Spinal cord (tissue), 10 donors: Measurements from ENCODE around the gene KCNQ1. TPM values are rescaled to one million over a fixed set of nuclear protein-coding genes. Genes with fewer than 3 reads are reported as not detected.

Source experiments
- DNase-seq, 6 donors: peaks; one replicate each; pipeline versions ENCODE4 v3.0.0 to v3.0.0-alpha.2; 2013 to 2015; ENCODE audit warnings: low spot score in 6 of 6, low read depth in 4 of 6
- H3K27ac ChIP-seq: one replicate; pipeline ENCODE4 v1.5.1; 2013; ENCODE audit warnings: low read depth, low read length, control low read depth
- H3K27me3 ChIP-seq: one replicate; pipeline ENCODE4 v1.6.1; 2013; ENCODE audit warnings: low read length; ENCODE audit not compliant: control insufficient read depth, insufficient read depth
- H3K36me3 ChIP-seq: one replicate; pipeline ENCODE4 v1.6.1; 2013; ENCODE audit warnings: low read length; ENCODE audit not compliant: control insufficient read depth, insufficient read depth
- H3K4me1 ChIP-seq: one replicate; pipeline ENCODE4 v1.6.1; 2013; ENCODE audit warnings: low read length; ENCODE audit not compliant: control insufficient read depth, insufficient read depth
- H3K4me3 ChIP-seq: one replicate; pipeline ENCODE4 v1.5.1; 2013; ENCODE audit warnings: low read depth, low read length, control low read depth
- H3K9me3 ChIP-seq: one replicate; pipeline ENCODE4 v1.6.1; 2013; ENCODE audit warnings: low read length; ENCODE audit not compliant: control insufficient read depth, insufficient read depth
- WGBS: methylation state at CpG from one replicate; pipeline ENCODE4 v1.1.5; 2013; ENCODE audit warnings: missing lambda C conversion rate; ENCODE audit not compliant: insufficient coverage; 5-methylcytosine and 5-hydroxymethylcytosine counted together
- polyA plus RNA-seq, 2 donors: library from polyadenylated mRNA; unstranded; fragments of 120-200 nt; gene quantifications; one replicate each; pipeline ENCODE4 v1.2.1, GENCODE V29; 2013; ENCODE audit not compliant: insufficient read length in 2 of 2
- total RNA-seq, 2 donors: library from RNA; depleted of rRNA in 1 of 2; stranded (reverse); fragments of 120-200 nt in 1 of 2; fragments of >200 nt in 1 of 2; gene quantifications; one replicate each; pipeline versions ENCODE4 v1.2.3 to v1.2.4, GENCODE V29; 2013 to 2014
- donor health status: healthy.

The KCNQ1 gene
- total and polyA plus RNA-seq, 4 donors, result 0.83 to 3.1 (median 2.1) TPM

DNA sequence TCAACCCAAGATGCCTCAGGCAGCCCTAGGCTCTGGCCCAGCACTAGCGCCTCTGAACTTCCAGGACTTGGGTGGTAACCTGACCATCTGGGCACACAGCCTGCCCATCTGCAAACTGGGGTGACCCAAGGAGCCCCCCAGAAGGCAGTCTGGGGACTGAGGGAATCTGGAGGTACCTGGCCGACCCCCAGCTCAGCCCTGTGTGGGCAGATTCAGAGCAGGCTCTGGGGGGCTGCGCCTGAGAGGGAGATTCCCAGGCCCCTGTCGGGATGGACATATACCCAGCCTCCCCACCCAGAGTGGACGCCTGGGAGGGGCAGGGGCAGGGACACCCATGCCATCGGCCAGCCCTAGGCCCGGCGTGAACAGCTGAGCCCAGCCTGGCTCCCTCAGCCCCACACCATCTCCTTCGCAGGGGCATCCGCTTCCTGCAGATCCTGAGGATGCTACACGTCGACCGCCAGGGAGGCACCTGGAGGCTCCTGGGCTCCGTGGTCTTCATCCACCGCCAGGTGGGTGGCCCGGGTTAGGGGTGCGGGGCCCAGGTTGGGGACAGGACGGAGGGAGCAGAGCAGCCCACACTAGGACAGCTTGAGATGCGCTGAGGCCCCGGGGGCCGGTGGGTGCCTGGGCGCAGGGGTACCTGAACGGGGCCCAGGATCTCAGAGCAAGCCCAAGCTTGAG is 126.9 kb downstream of the KCNQ1 start:
- Histone ChIP-seq H3K4me1 (peaks cover 25% of the 10 kb centered on the region), H3K27ac (no peak overlapping the region), H3K9me3 (no peaks in the 10 kb centered on the region), H3K4me3 (no peak overlapping the region), H3K27me3 (no peaks in the 10 kb centered on the region), H3K36me3 (peaks cover 16% of the 10 kb centered on the region)
- DNase-seq, result no peak
- WGBS, result 93% methylated on average over 23 of the region's 23 CpGs

DNA sequence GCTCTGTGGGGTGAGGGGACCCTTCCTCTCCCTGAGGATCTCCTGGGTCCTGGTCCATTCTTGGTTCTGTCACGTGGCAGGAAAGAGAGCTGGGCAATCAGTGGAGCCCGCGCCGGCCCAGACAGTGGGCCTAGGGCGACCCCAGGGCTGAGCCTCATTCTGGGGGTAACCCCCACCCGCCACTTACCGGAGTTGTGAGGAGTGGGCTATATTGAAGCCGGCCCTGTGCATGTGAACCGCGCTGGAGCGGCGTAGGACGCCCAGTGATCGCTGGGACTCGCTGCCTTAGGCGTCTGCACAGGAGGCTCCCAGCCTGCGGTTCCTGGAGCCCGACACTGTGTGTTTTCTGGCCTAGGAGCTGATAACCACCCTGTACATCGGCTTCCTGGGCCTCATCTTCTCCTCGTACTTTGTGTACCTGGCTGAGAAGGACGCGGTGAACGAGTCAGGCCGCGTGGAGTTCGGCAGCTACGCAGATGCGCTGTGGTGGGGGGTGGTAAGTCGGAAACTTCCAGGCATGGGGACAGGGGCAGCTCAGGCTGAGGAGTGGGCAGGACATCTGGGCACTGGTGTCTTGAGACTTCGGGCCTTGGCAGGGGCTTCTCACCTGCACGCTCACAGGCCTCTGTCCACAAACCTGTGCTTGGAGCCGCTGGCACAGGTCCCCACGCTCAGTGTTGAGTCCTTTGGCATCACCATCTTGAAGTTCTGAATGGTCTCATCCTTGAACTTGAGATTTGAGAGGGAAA is 127.9 kb downstream of the KCNQ1 start:
- H3K27me3 ChIP-seq, result no peaks in the 10 kb centered on the region
- H3K36me3 ChIP-seq, result peaks cover 16% of the 10 kb centered on the region
- H3K9me3 ChIP-seq, result no peaks in the 10 kb centered on the region
- DNase-seq, result no peak
- H3K4me3 ChIP-seq, result no peak overlapping the region
- H3K27ac ChIP-seq, result no peak overlapping the region
- WGBS, result 96% methylated on average over 33 of the region's 33 CpGs
- peaks cover 34% of the 10 kb centered on the region for H3K4me1 ChIP-seq

DNA sequence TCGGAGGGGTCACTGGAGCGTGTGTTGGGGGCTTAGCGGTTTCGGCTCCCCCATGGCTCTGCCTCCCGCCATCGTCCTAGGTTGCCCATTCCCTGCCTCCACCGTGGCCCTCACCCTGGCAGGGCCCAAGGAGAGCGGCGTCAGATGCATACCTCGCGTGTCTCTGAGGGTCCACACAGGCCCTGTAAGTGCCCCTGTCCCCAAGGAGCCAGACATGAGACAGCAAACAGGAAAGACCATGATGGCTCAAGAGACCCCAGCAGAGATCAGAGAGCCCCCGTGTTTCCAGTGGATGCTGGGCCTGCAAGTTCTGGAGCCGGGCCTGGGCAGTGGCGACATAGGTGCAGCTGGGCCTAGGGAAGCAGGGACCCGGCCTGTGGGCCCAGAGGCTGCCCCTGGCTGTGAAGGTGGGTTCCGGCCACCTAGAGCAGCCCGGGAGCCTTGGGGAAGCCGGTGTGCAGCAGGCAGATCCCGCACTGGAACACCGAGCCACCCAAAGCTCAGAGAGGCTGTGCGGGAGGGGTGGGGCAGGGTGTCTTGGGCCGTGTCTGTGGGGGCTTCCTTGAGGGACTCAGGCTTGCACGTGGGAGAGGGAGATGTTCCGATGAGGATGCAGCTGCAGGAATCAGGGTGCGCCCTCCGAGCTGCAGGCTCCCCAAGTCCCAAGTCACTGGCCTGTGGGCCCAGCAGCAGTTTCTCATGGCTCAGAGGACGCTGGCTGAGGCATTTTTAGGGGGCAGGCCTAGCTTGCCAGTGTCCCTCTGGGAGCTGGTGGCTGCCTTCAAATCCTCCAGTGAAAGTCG is 128.6 kb downstream of the KCNQ1 start:
- DNase-seq, result no peak
- no peak overlapping the region for H3K27ac ChIP-seq
- H3K27me3 ChIP-seq, result no peaks in the 10 kb centered on the region
- peaks cover 42% of the 10 kb centered on the region for H3K4me1 ChIP-seq
- H3K36me3 ChIP-seq, result peaks cover 16% of the 10 kb centered on the region
- 90% methylated on average over 28 of the region's 28 CpGs for WGBS
- H3K4me3 ChIP-seq, result no peak overlapping the region
- no peaks in the 10 kb centered on the region for H3K9me3 ChIP-seq

DNA sequence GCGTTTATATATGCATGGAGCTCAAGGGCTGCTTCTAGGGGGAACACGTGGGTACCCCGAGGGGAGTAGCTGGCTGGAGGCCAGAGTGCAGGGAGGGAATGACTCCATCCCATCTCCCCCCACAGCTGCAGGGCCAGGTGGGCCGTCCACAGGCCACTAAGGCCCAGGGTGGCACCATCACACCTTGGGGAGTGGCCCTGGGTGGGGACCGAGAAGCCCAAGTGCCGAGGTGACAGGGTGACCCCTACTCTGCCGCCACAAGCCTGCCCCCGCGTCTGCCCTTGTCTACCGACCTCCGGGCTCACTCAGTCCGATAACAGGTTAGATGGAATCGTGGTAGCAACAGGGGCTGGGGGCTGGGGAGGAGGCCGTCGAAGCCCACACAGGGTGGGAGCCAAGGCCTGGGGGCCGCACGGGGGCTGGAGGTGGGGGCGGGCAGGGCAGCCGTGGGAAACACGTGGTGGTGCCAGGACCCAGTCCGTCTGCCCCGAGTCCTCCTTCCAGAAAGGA is 129.3 kb downstream of the KCNQ1 start:
- DNase-seq, result no peak
- peaks cover 48% of the 10 kb centered on the region for H3K4me1 ChIP-seq
- H3K4me3 ChIP-seq, result no peak overlapping the region
- 88% methylated on average over 11 of the region's 22 CpGs for WGBS
- H3K36me3 ChIP-seq, result peaks cover 16% of the 10 kb centered on the region
- H3K27ac ChIP-seq, result no peak overlapping the region
- no peaks in the 10 kb centered on the region for H3K27me3 ChIP-seq
- no peaks in the 10 kb centered on the region for H3K9me3 ChIP-seq

DNA sequence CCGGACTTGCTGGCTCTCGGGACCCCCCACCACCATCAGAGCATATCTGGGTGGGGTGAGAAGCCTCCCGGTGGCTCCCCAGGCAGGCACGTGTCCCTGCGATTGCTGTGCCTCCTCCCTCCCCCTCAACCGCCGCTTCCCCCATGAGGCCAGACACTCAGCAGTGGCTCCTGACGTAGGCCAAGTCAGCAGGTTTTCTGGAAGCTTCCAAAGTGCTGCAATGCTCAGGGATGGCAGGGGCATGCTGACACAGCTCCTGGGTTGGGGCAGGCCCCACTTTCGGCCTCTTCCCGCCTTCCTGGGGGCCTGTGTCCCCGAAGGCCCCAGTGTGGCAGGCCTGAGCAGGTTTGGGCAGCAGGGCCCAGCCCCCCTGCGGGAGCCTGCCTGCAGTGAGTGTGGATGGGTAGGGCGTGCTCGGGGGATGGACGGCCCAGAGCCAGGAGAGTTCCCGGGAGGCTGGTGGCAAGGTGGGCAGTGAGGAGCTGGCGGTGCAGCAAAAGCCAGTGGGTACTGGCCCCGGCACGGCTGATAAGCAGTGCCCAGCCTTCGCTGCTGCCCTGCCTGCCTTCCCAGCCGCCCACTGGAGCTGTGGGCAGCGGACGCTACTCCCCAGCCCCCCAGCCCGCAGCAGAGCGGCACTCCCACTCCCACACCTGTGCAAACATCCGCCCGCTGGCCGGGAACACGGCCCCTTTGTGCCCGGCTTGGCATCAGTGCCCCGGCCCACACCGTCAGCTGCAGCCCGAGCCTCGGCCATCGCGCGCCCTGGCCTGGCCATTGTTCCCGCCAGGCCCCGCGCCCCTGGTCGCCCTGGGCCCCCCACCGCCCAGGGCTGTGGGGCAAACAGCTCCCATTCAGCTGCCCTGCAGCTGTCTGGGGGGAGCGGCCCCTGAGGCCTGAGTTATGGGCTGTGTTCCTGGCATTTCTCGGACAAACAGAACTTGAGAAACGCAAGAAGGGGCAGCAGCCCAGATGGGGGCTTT is 130.0 kb downstream of the KCNQ1 start:
- DNase-seq, result no peak
- Histone ChIP-seq H3K27ac (no peak overlapping the region), H3K36me3 (peaks cover 13% of the 10 kb centered on the region), H3K9me3 (no peaks in the 10 kb centered on the region), H3K4me3 (no peak overlapping the region), H3K27me3 (no peaks in the 10 kb centered on the region), H3K4me1 (peaks cover 56% of the 10 kb centered on the region)
- 56% methylated on average over 43 of the region's 45 CpGs for WGBS

DNA sequence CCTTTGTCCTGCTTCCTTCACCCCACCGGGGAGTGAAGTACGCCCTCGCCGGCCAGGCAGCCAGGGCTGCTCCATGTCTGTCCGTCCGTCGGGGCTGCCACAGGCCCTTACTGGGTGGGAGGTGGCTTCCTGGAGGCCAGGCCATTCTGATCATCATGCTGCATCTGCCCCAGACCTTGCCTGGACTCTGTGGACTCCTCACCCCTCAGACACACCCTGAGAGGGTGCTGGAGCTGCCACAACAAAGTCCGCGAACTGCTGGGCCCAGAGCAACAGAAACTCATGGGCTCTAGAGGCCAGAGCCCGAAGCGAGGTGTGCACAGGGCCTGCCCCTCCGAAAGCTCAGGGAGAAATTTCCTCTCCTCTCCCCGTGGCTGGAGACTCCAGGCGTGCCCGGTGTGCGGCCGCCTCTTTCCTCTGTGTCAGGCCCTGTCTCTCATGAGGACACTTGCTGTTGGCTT is 130.8 kb downstream of the KCNQ1 start:
- Histone ChIP-seq H3K27me3 (no peaks in the 10 kb centered on the region), H3K4me3 (no peak overlapping the region), H3K4me1 (peaks cover 64% of the 10 kb centered on the region), H3K27ac (no peak overlapping the region), H3K36me3 (peaks cover 9% of the 10 kb centered on the region), H3K9me3 (no peaks in the 10 kb centered on the region)
- WGBS, result 94% methylated on average over 10 of the region's 17 CpGs
- DNase-seq, result no peak

DNA sequence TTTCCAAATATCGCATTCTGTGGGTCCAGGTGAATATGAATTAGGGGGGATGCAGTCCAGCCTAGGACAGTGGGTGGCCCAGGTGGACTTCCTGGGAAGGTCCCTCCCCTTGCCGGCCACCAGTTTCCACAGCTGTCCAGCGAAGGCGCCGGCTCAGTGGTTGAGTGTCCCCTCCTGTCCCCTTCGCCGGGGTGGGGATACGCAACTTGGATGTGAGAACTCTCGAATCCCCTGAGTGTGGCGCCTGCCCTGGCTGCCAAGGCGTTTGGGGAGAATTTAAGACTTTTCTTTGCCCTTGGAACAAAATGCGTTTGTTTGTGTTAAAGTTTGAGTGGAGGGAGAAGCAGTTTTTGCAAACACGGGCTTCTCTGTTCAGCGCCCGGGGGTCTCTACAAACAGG is 131.3 kb downstream of the KCNQ1 start:
- H3K27me3 ChIP-seq, result no peaks in the 10 kb centered on the region
- WGBS, result 73% methylated on average over 11 of the region's 15 CpGs
- H3K4me1 ChIP-seq, result peaks cover 66% of the 10 kb centered on the region
- H3K4me3 ChIP-seq, result no peak overlapping the region
- DNase-seq, result no peak
- H3K9me3 ChIP-seq, result no peaks in the 10 kb centered on the region
- H3K36me3 ChIP-seq, result peaks cover 11% of the 10 kb centered on the region
- H3K27ac ChIP-seq, result no peak overlapping the region

DNA sequence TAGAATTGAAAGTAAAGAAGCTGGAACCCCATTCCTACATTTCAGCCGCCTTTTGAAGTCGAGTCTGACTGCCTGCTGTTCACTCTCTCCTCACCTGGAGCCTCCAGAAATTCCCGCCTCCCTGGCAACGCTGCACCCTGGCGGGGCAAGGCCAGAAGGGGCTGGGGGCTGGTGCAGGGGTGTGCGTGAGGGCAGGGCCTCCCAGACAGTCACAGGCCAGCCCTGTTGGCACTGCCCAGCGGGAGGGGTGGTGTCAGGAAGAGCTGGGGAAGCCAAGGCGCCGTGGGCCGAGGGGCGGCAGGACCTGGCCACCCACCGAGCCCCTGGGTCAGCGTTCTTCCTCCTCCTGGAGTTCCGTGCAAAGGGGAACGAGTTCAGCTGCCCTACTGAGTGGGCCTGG is 131.7 kb downstream of the KCNQ1 start:
- peaks cover 66% of the 10 kb centered on the region for H3K4me1 ChIP-seq
- H3K27me3 ChIP-seq, result no peaks in the 10 kb centered on the region
- no peak overlapping the region for H3K27ac ChIP-seq
- H3K36me3 ChIP-seq, result peaks cover 11% of the 10 kb centered on the region
- H3K9me3 ChIP-seq, result no peaks in the 10 kb centered on the region
- no peak overlapping the region for H3K4me3 ChIP-seq
- WGBS, result 81% methylated on average over 11 of the region's 15 CpGs
- no peak for DNase-seq
